Right lobe of liver (tissue), 6 donors: ENCODE results near the gene FBXW5. TPM values are rescaled to one million over a fixed set of nuclear protein-coding genes. Genes with fewer than 3 reads are reported as not detected.

Experiments used
- ATAC-seq, 4 donors: fragments of 200-7000 bp; cut with Tn5 transposase; one replicate each; pipeline ENCODE4 v1.9.1; 2020; ENCODE audit warnings: mild to moderate bottlenecking in 4 of 4, moderate library complexity in 4 of 4
- DNase-seq, 3 donors: peaks; one replicate each; pipeline ENCODE4 v3.0.0-alpha.2; 2020
- H3K27ac ChIP-seq, 3 donors: fragments of 200-600 bp; one replicate each; pipeline ENCODE4 v1.8.0; 2022
- H3K27me3 ChIP-seq, 2 donors: fragments of 200-600 bp; one replicate each; pipeline ENCODE4 v1.8.0; 2022
- H3K36me3 ChIP-seq, 4 donors: fragments of 200-600 bp; sonication (generic) in 1 of 4; one replicate each; pipeline versions ENCODE4 v1.5.1 to v1.8.0; 2017 to 2022; ENCODE audit warnings: control low read depth in 1 of 4
- H3K4me1 ChIP-seq, 4 donors: fragments of 200-600 bp; sonication (generic) in 1 of 4; one replicate each; pipeline versions ENCODE4 v1.5.1 to v1.8.0; 2017 to 2022; ENCODE audit warnings: control low read depth in 1 of 4
- H3K4me3 ChIP-seq, 3 donors: fragments of 200-600 bp; one replicate each; pipeline ENCODE4 v1.8.0; 2022
- H3K9me3 ChIP-seq, 4 donors: fragments of 200-600 bp; sonication (generic) in 1 of 4; one replicate each; pipeline versions ENCODE4 v1.5.1 to v1.8.0; 2017 to 2022; ENCODE audit warnings: control low read depth in 1 of 4
- POLR2A ChIP-seq: fragments of 450-650 bp; IDR thresholded peaks from one replicate; pipeline ENCODE4 v1.6.1; 2017; ENCODE audit warnings: antibody characterized with exemption, mild to moderate bottlenecking
- WGBS: methylation state at CpG from one replicate; pipeline ENCODE4 v1.1.6; 2018; ENCODE audit warnings: low coverage, low lambda C conversion rate; ENCODE audit not compliant: insufficient coverage; ENCODE audit errors: missing lambda C conversion rate; 5-methylcytosine and 5-hydroxymethylcytosine counted together
- intact Hi-C, 2 donors: fragments of 100-400 bp; cut with DNase I; formaldehyde crosslinking; loops; one replicate each; pipeline versions ENCODE4 v1.11.2 to v1.14.1; 2022
- total RNA-seq, 6 experiments: library from RNA; depleted of rRNA in 2 of 6; stranded (reverse); fragments of >200 nt in 2 of 6; fragmentation: NEBNext Ultra II Directional in 3 of 6; extraction: Animal tissue kit (Norgen Biotek cat#: 25700) in 3 of 6; gene quantifications; one replicate each; pipeline versions ENCODE4 v1.1.0 to v1.2.4, GENCODE V29; 2016 to 2023
- TF ChIP-seq, protein P1 (sequence below), 4 donors: fragments of 200-600 bp in 3 of 4; fragments of 450-650 bp in 1 of 4; IDR thresholded peaks; one replicate each; pipeline versions ENCODE4 v1.5.1 to v1.8.0; 2016 to 2022; ENCODE audit warnings: antibody characterized with exemption in 4 of 4, mild to moderate bottlenecking in 2 of 4
- donor health status: DM: no; HTN: yes; CAD: no.
- donor health status: DM: no; HTN: no; CAD: no.
- donor health status: DM: no; HTN: no; CAD: no.
- donor health status: DM: no; HTN: yes; CAD: no.
- donor health status: DM: no; HTN: yes; CAD: no.

Gene FBXW5
- total RNA-seq, 6 experiments from 2014 or later, result 84.0 to 290 (median 97.4) TPM

GRCh38 chr9:136971746-136972145, 27.2 kb upstream of the FBXW5 start:
- ATAC-seq, result no peak
- intact Hi-C loops, result no loop called here
- no peaks in the 10 kb centered on the region for H3K9me3 ChIP-seq
- H3K27ac ChIP-seq, result no peak overlapping the region
- WGBS, result 69% methylated on average over 6 of the region's 14 CpGs
- no peaks in the 10 kb centered on the region for H3K36me3 ChIP-seq
- H3K4me3 ChIP-seq, result no peak overlapping the region
- no peak for DNase-seq
- no peaks in the 10 kb centered on the region for H3K27me3 ChIP-seq
- H3K4me1 ChIP-seq, result no peaks in the 10 kb centered on the region
- TF ChIP-seq, protein P1, sequence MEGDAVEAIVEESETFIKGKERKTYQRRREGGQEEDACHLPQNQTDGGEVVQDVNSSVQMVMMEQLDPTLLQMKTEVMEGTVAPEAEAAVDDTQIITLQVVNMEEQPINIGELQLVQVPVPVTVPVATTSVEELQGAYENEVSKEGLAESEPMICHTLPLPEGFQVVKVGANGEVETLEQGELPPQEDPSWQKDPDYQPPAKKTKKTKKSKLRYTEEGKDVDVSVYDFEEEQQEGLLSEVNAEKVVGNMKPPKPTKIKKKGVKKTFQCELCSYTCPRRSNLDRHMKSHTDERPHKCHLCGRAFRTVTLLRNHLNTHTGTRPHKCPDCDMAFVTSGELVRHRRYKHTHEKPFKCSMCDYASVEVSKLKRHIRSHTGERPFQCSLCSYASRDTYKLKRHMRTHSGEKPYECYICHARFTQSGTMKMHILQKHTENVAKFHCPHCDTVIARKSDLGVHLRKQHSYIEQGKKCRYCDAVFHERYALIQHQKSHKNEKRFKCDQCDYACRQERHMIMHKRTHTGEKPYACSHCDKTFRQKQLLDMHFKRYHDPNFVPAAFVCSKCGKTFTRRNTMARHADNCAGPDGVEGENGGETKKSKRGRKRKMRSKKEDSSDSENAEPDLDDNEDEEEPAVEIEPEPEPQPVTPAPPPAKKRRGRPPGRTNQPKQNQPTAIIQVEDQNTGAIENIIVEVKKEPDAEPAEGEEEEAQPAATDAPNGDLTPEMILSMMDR (IDR thresholded peaks at IDR 0.05), result no peak
- TF ChIP-seq POLR2A, result no peak

- Histone ChIP-seq H3K27me3 (no peaks in the 10 kb centered on the region), H3K9me3 (no peaks in the 10 kb centered on the region), H3K4me1 (no peaks in the 10 kb centered on the region), H3K4me3 (no peak overlapping the region), H3K36me3 (no peaks in the 10 kb centered on the region), H3K27ac (no peak overlapping the region)
- ATAC-seq (no peak), DNase-seq (no peak)
- WGBS, result no CpG with 5 or more reads among the region's 11 CpGs
- intact Hi-C loops, result no loop called here
- TF ChIP-seq, protein P1 (IDR thresholded peaks at IDR 0.05), result no peak
- no peak for TF ChIP-seq POLR2A
Observed at GRCh38 chr9:136970361-136970760, 25.8 kb upstream of the FBXW5 start.

- no peak for ATAC-seq
- no peak for DNase-seq
- intact Hi-C loops, result no loop called here
Observed at GRCh38 chr9:136969774-136970173, 25.2 kb upstream of the FBXW5 start.

GRCh38 chr9:136969150-136969549, 24.6 kb upstream of the FBXW5 start:
- H3K27me3 ChIP-seq, result no peaks in the 10 kb centered on the region
- H3K36me3 ChIP-seq, result no peaks in the 10 kb centered on the region
- H3K4me1 ChIP-seq, result no peaks in the 10 kb centered on the region
- ATAC-seq, result peak in 1 of 4 donors; percentile 17
- intact Hi-C loops, result no loop called here
- no peak for TF ChIP-seq POLR2A
- TF ChIP-seq, protein P1 (IDR thresholded peaks at IDR 0.05), result no peak
- no peak overlapping the region for H3K4me3 ChIP-seq
- no peaks in the 10 kb centered on the region for H3K9me3 ChIP-seq
- WGBS, result 86% methylated on average over 9 of the region's 17 CpGs
- DNase-seq, result no peak
- H3K27ac ChIP-seq, result no peak overlapping the region

More at GRCh38 chr9:136969774-136970173, 25.2 kb upstream of the FBXW5 start:
- TF ChIP-seq, protein P1 (IDR thresholded peaks at IDR 0.05), result no peak
- TF ChIP-seq POLR2A, result no peak
- Histone ChIP-seq H3K9me3 (no peaks in the 10 kb centered on the region), H3K27me3 (no peaks in the 10 kb centered on the region), H3K4me3 (no peak overlapping the region), H3K4me1 (no peaks in the 10 kb centered on the region), H3K36me3 (no peaks in the 10 kb centered on the region), H3K27ac (no peak overlapping the region)
- WGBS, result 80% methylated on average over 3 of the region's 5 CpGs
